ENCODE results near the gene IL27RA.
"Not testable (repeated sequence)": the region's sequence is repeated elsewhere in the genome, so short reads cannot be mapped to it uniquely, and the experiment has no call there.

IL27RA gene

GRCh38 chr19:14000691-14001375 lies 30.7 kb upstream of the IL27RA start:
- no peak for DNase-seq

- no peak for DNase-seq
Measured at GRCh38 chr19:14002571-14003250, 28.9 kb upstream of the IL27RA start.

- no peak for DNase-seq
Measured at GRCh38 chr19:14003251-14004055, 28.1 kb upstream of the IL27RA start.

- DNase-seq = no peak
Measured at GRCh38 chr19:14004619-14005348, 26.8 kb upstream of the IL27RA start.

- peak; percentile 83 for DNase-seq
Measured at GRCh38 chr19:14005349-14006084, 26.0 kb upstream of the IL27RA start.

- peak; percentile 99 for DNase-seq
Measured at GRCh38 chr19:14006085-14006765, 25.3 kb upstream of the IL27RA start, which contains the start of gene RFX1. TSS of gene RFX1 (minus strand) at chr19:14006320. CDS start at chr19:13993843, 12,477 bp downstream.

- no peak for DNase-seq
Measured at GRCh38 chr19:14006766-14007562, 24.6 kb upstream of the IL27RA start.

GRCh38 chr19:14012378-14012915 lies 19.1 kb upstream of the IL27RA start:
- no peak for DNase-seq

GRCh38 chr19:14015524-14016035 lies 16.0 kb upstream of the IL27RA start:
- DNase-seq = no peak

GRCh38 chr19:14019100-14019499 lies 12.5 kb upstream of the IL27RA start:
- no peak for DNase-seq

GRCh38 chr19:14019739-14020138 lies 11.8 kb upstream of the IL27RA start:
- DNase-seq = not testable (repeated sequence)

GRCh38 chr19:14021474-14021873 lies 10.1 kb upstream of the IL27RA start:
- DNase-seq = no peak

- no peak for DNase-seq
Measured at GRCh38 chr19:14022469-14022868, 9.1 kb upstream of the IL27RA start.

GRCh38 chr19:14023404-14024235 lies 7.9 kb upstream of the IL27RA start:
- DNase-seq = no peak

GRCh38 chr19:14026652-14027192 lies 4.8 kb upstream of the IL27RA start:
- not testable (repeated sequence) for DNase-seq

GRCh38 chr19:14027856-14028450 lies 3.6 kb upstream of the IL27RA start, which contains the start of gene RLN3:
TSS of gene RLN3 (plus strand) at chr19:14028148. CDS start at chr19:14028205, 57 bp downstream.
- DNase-seq = no peak

GRCh38 chr19:14028901-14029300 lies 2.7 kb upstream of the IL27RA start:
- no peak for DNase-seq

GRCh38 chr19:14030997-14031718 lies 404 bp upstream of the IL27RA start:
- no peak for DNase-seq
